OCI-LY1 (cell line): Measurements from ENCODE around the gene CHCHD5.

Experiments
- EZH2 ChIP-seq: fragments of 200-600 bp; sonication (generic), shearing (Covaris generic); IDR thresholded peaks from 2 replicates; pipeline ENCODE4 v1.8.0; 2017; ENCODE audit warnings: borderline replicate concordance, mixed run types, mild to moderate bottlenecking, antibody characterized with exemption, low read length, moderate library complexity, mixed read lengths
- TF ChIP-seq, protein P1 (sequence below): fragments of 200-600 bp; sonication (generic), shearing (Covaris generic); IDR thresholded peaks from 2 replicates; pipeline ENCODE4 v1.5.1; 2017; ENCODE audit warnings: mild to moderate bottlenecking, antibody characterized with exemption, low read length, moderate library complexity, mixed read lengths

DNA sequence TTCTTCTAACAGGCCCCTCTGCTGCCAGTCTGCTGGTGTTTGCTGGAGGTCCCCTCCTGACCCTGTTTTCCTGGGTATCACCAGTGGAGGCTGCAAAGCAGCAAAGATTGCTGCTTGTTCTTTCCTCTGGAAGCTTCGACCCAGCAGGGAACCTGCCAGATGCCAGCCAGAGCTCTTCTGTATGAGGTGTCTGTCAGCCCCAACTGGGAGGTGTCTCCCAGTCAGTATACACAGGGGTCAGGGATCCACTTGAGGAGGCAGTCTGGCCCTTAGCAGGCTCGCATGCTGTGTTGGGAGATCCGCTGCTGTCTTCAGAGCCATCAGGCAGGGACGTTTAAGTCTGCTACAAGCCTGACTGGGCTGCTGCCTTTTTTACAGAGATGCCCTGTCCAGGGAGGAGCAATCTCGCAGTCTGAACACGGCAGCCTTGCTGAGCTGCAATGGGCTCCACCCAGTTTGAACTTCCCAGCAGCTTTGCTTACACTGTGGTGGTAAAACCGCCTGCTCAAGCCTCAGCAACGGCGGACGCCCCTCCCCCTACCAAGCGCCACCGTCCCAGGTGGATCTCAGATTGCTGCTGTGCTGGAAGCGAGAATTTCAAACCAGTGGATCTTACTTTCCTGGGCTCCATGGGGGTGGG, 29.9 kb downstream of the CHCHD5 start:
- no peak for TF ChIP-seq EZH2
- TF ChIP-seq, protein P1, sequence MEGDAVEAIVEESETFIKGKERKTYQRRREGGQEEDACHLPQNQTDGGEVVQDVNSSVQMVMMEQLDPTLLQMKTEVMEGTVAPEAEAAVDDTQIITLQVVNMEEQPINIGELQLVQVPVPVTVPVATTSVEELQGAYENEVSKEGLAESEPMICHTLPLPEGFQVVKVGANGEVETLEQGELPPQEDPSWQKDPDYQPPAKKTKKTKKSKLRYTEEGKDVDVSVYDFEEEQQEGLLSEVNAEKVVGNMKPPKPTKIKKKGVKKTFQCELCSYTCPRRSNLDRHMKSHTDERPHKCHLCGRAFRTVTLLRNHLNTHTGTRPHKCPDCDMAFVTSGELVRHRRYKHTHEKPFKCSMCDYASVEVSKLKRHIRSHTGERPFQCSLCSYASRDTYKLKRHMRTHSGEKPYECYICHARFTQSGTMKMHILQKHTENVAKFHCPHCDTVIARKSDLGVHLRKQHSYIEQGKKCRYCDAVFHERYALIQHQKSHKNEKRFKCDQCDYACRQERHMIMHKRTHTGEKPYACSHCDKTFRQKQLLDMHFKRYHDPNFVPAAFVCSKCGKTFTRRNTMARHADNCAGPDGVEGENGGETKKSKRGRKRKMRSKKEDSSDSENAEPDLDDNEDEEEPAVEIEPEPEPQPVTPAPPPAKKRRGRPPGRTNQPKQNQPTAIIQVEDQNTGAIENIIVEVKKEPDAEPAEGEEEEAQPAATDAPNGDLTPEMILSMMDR = no peak
